ENCODE measurements around the gene CSN3.
"Not testable (repeated sequence)": the region's sequence is repeated elsewhere in the genome, so short reads cannot be mapped to it uniquely, and the experiment has no call there.

The CSN3 gene

GRCh38 chr4:70242297-70242696 is at the start of gene CSN3:
CSN3 (plus strand) TSS chr4:70242597; CDS start chr4:70244820, 2,223 bp downstream.
- not testable (repeated sequence) for DNase-seq

GRCh38 chr4:70192895-70193294 is 49.5 kb upstream of the CSN3 start:
- DNase-seq: no peak

GRCh38 chr4:70195425-70195824 is 47.0 kb upstream of the CSN3 start, which contains the start of gene ODAM:
ODAM (plus strand) TSS chr4:70195725; CDS start chr4:70196544, 819 bp downstream.
- no peak for DNase-seq

- no peak for DNase-seq
These were observed 45.5 kb upstream of the CSN3 start for GRCh38 chr4:70196857-70197256.

- DNase-seq: no peak
These were observed 44.6 kb upstream of the CSN3 start for GRCh38 chr4:70197842-70198241.

GRCh38 chr4:70203601-70204000 is 38.8 kb upstream of the CSN3 start:
- no peak for DNase-seq

- not testable (repeated sequence) for DNase-seq
These were observed 29.6 kb upstream of the CSN3 start for GRCh38 chr4:70212752-70213151.

- not testable (repeated sequence) for DNase-seq
These were observed 26.3 kb upstream of the CSN3 start for GRCh38 chr4:70216109-70216508.

- not testable (repeated sequence) for DNase-seq
These were observed 25.8 kb upstream of the CSN3 start for GRCh38 chr4:70216550-70216949.

- DNase-seq: not testable (repeated sequence)
These were observed 21.0 kb upstream of the CSN3 start for GRCh38 chr4:70221389-70221788.

GRCh38 chr4:70221818-70222217 is 20.6 kb upstream of the CSN3 start:
- DNase-seq: not testable (repeated sequence)

- DNase-seq: no peak
These were observed 16.6 kb upstream of the CSN3 start, which contains the start of gene FDCSP for GRCh38 chr4:70225824-70226223. FDCSP (plus strand) TSS chr4:70226124; CDS start chr4:70231195, 5,071 bp downstream.

- DNase-seq: no peak
These were observed 6.3 kb upstream of the CSN3 start for GRCh38 chr4:70236125-70236524.

- no peak for DNase-seq
These were observed 3.1 kb upstream of the CSN3 start for GRCh38 chr4:70239131-70239883.

- no peak for DNase-seq
These were observed 2.4 kb upstream of the CSN3 start for GRCh38 chr4:70239884-70240591.

GRCh38 chr4:70243091-70243490 is 694 bp downstream of the CSN3 start:
- DNase-seq: no peak

- no peak for DNase-seq
These were observed 9.0 kb downstream of the CSN3 start for GRCh38 chr4:70251250-70251944.

GRCh38 chr4:70251945-70252277 is 9.5 kb downstream of the CSN3 start:
- no peak for DNase-seq

GRCh38 chr4:70269674-70270073 is 27.3 kb downstream of the CSN3 start:
- DNase-seq: no peak

GRCh38 chr4:70277121-70277520 is 34.7 kb downstream of the CSN3 start:
- no peak for DNase-seq

GRCh38 chr4:70280567-70280966 is 38.2 kb downstream of the CSN3 start:
- DNase-seq: no peak

GRCh38 chr4:70288651-70289050 is 46.3 kb downstream of the CSN3 start:
- no peak for DNase-seq

GRCh38 chr4:70291341-70291740 is 48.9 kb downstream of the CSN3 start:
- DNase-seq: no peak

GRCh38 chr4:70297576-70297975 is 55.2 kb downstream of the CSN3 start:
- no peak for DNase-seq

All from CD4-positive, alpha-beta T cell treated with Interleukin-15 for 1 hour (primary cell).